SK-N-SH treated with all-trans-retinoic acid at 6 μM for 48 hours (cell line): ENCODE results near the gene APOLD1.

Experiments
- ATAC-seq: fragments of 200-7000 bp; cut with Tn5 transposase; 3 replicates; pipeline ENCODE4 v1.9.1; 2020; ENCODE audit warnings: mild to moderate bottlenecking, moderate library complexity
- ARNTL ChIP-seq: fragments of 450-650 bp; formaldehyde crosslinking; IDR thresholded peaks from 2 replicates; pipeline ENCODE4 v1.5.0; 2020; ENCODE audit warnings: low read depth, mild to moderate bottlenecking, moderate library complexity, borderline replicate concordance
- BACH2 ChIP-seq: fragments of 250-450 bp; sonication (Bioruptor Pico); IDR thresholded peaks from 2 replicates; pipeline ENCODE4 v1.9.0; 2021; ENCODE audit warnings: mild to moderate bottlenecking, borderline replicate concordance
- CSDC2 ChIP-seq: fragments of 250-450 bp; sonication (Bioruptor Pico); IDR thresholded peaks from 2 replicates; pipeline ENCODE4 v1.5.0; 2020; ENCODE audit warnings: mild to moderate bottlenecking, moderate library complexity
- ESRRG ChIP-seq: fragments of 250-450 bp; sonication (Bioruptor Pico); IDR thresholded peaks from 2 replicates; pipeline ENCODE4 v1.6.1; 2021; ENCODE audit warnings: mild to moderate bottlenecking
- GLIS3 ChIP-seq: fragments of 250-450 bp; sonication (Bioruptor Pico); IDR thresholded peaks from 2 replicates; pipeline ENCODE4 v1.5.0; 2020; ENCODE audit warnings: mild to moderate bottlenecking, moderate library complexity
- ISL1 ChIP-seq: fragments of 250-450 bp; sonication (Bioruptor Pico); IDR thresholded peaks from 2 replicates; pipeline ENCODE4 v2.1.2; 2022; ENCODE audit warnings: mild to moderate bottlenecking, moderate library complexity
- OSR1 ChIP-seq: fragments of 250-450 bp; sonication (Bioruptor Pico); IDR thresholded peaks from 2 replicates; pipeline ENCODE4 v1.8.0; 2022; ENCODE audit warnings: moderate library complexity, mild to moderate bottlenecking, inconsistent platforms
- PPARA ChIP-seq: fragments of 250-450 bp; sonication (Bioruptor Pico); IDR thresholded peaks from 2 replicates; pipeline ENCODE4 v1.5.0; 2020; ENCODE audit warnings: mild to moderate bottlenecking, borderline replicate concordance
- RARB ChIP-seq: fragments of 250-450 bp; sonication (Bioruptor Pico); IDR thresholded peaks from 2 replicates; pipeline ENCODE4 v1.8.0; 2021; ENCODE audit warnings: mild to moderate bottlenecking, moderate library complexity
- SNAI2 ChIP-seq: fragments of 250-450 bp; sonication (Bioruptor Pico); IDR thresholded peaks from 2 replicates; pipeline ENCODE4 v1.5.0; 2020; ENCODE audit warnings: mild to moderate bottlenecking, moderate library complexity
- TCF4 ChIP-seq: fragments of 250-450 bp; sonication (Bioruptor Pico); IDR thresholded peaks from 2 replicates; pipeline ENCODE4 v1.8.0; 2021; ENCODE audit warnings: mild to moderate bottlenecking, moderate library complexity, borderline replicate concordance
- TOX ChIP-seq: fragments of 250-450 bp; sonication (Bioruptor Pico); IDR thresholded peaks from 2 replicates; pipeline ENCODE4 v1.8.0; 2021; ENCODE audit warnings: mild to moderate bottlenecking, moderate library complexity, borderline replicate concordance
- ZC3H10 ChIP-seq: fragments of 250-450 bp; sonication (Bioruptor Pico); IDR thresholded peaks from 2 replicates; pipeline ENCODE4 v1.5.1; 2021; ENCODE audit warnings: mild to moderate bottlenecking, moderate library complexity
- ZFP3 ChIP-seq: fragments of 250-450 bp; sonication (Bioruptor Pico); IDR thresholded peaks from 2 replicates; pipeline ENCODE4 v1.5.0; 2020; ENCODE audit warnings: mild to moderate bottlenecking, moderate library complexity
- ZFP30 ChIP-seq: fragments of 450-650 bp; formaldehyde crosslinking; IDR thresholded peaks from 2 replicates; pipeline ENCODE4 v1.5.0; 2022; ENCODE audit warnings: mild to moderate bottlenecking, moderate library complexity
- ZNF565 ChIP-seq: fragments of 450-650 bp; formaldehyde crosslinking; conservative IDR thresholded peaks from 2 replicates; pipeline ENCODE4 v1.5.0; 2020; ENCODE audit warnings: low read depth, mild to moderate bottlenecking, moderate library complexity
- ZNF70 ChIP-seq: fragments of 450-650 bp; formaldehyde crosslinking; IDR thresholded peaks from 2 replicates; pipeline ENCODE4 v1.5.0; 2020; ENCODE audit warnings: mild to moderate bottlenecking, moderate library complexity
- ZNF8 ChIP-seq: fragments of 450-650 bp; formaldehyde crosslinking; IDR thresholded peaks from 2 replicates; pipeline ENCODE4 v1.5.0; 2020; ENCODE audit warnings: mild to moderate bottlenecking, moderate library complexity
- TF ChIP-seq, protein P1 (sequence below): fragments of 250-450 bp; sonication (Bioruptor Pico); IDR thresholded peaks from 2 replicates; pipeline ENCODE4 v1.8.0; 2020; ENCODE audit warnings: mild to moderate bottlenecking, moderate library complexity, borderline replicate concordance
- TF ChIP-seq, protein P2 (sequence below): fragments of 250-450 bp; sonication (Bioruptor Pico); IDR thresholded peaks from 2 replicates; pipeline ENCODE4 v1.5.1; 2021; ENCODE audit warnings: mild to moderate bottlenecking, moderate library complexity
- TF ChIP-seq, protein P3 (sequence below): fragments of 250-450 bp; sonication (Bioruptor Pico); IDR thresholded peaks from 2 replicates; pipeline ENCODE4 v1.8.0; 2021; ENCODE audit warnings: low read depth, mild to moderate bottlenecking, moderate library complexity, borderline replicate concordance
- TF ChIP-seq, protein P4 (sequence below): fragments of 250-450 bp; sonication (Bioruptor Pico); IDR thresholded peaks from 2 replicates; pipeline ENCODE4 v1.5.0; 2020; ENCODE audit warnings: mild to moderate bottlenecking, moderate library complexity

The APOLD1 gene

DNA sequence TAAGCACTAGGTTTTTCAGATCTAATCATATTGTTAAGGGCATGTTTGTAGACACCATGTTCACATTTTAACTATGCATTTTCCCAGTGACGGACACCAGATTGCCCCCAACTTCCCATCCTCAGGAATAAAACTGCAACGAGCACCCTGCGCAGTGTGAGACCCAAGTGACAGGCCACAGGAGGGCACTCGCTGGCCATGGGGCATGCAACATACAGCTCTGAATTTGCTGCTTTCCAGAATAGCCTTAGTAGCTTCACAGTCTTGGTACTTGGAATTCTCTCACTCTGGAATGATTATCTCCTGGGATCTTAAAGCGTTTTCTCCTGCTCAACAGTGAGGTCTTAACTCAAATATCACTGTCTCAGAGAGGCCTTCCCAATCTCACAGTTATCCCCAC lies 26.7 kb downstream of the APOLD1 start:
- ATAC-seq = no peak
- no peak for TF ChIP-seq ZC3H10 (CRISPR knock-in tag)
- no peak for TF ChIP-seq TCF4 (CRISPR knock-in tag)
- TF ChIP-seq, protein P1, sequence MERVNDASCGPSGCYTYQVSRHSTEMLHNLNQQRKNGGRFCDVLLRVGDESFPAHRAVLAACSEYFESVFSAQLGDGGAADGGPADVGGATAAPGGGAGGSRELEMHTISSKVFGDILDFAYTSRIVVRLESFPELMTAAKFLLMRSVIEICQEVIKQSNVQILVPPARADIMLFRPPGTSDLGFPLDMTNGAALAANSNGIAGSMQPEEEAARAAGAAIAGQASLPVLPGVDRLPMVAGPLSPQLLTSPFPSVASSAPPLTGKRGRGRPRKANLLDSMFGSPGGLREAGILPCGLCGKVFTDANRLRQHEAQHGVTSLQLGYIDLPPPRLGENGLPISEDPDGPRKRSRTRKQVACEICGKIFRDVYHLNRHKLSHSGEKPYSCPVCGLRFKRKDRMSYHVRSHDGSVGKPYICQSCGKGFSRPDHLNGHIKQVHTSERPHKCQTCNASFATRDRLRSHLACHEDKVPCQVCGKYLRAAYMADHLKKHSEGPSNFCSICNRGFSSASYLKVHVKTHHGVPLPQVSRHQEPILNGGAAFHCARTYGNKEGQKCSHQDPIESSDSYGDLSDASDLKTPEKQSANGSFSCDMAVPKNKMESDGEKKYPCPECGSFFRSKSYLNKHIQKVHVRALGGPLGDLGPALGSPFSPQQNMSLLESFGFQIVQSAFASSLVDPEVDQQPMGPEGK (CRISPR knock-in tag) = no peak
- TF ChIP-seq ISL1 (CRISPR knock-in tag) = no peak
- TF ChIP-seq RARB (CRISPR knock-in tag) = no peak
- TF ChIP-seq, protein P2, sequence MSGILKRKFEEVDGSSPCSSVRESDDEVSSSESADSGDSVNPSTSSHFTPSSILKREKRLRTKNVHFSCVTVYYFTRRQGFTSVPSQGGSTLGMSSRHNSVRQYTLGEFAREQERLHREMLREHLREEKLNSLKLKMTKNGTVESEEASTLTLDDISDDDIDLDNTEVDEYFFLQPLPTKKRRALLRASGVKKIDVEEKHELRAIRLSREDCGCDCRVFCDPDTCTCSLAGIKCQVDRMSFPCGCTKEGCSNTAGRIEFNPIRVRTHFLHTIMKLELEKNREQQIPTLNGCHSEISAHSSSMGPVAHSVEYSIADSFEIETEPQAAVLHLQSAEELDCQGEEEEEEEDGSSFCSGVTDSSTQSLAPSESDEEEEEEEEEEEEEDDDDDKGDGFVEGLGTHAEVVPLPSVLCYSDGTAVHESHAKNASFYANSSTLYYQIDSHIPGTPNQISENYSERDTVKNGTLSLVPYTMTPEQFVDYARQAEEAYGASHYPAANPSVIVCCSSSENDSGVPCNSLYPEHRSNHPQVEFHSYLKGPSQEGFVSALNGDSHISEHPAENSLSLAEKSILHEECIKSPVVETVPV = no peak
- TF ChIP-seq, protein P3, sequence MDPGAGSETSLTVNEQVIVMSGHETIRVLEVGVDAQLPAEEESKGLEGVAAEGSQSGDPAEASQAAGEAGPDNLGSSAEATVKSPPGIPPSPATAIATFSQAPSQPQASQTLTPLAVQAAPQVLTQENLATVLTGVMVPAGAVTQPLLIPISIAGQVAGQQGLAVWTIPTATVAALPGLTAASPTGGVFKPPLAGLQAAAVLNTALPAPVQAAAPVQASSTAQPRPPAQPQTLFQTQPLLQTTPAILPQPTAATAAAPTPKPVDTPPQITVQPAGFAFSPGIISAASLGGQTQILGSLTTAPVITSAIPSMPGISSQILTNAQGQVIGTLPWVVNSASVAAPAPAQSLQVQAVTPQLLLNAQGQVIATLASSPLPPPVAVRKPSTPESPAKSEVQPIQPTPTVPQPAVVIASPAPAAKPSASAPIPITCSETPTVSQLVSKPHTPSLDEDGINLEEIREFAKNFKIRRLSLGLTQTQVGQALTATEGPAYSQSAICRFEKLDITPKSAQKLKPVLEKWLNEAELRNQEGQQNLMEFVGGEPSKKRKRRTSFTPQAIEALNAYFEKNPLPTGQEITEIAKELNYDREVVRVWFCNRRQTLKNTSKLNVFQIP (CRISPR knock-in tag) = no peak
- no peak for TF ChIP-seq ZNF70

DNA sequence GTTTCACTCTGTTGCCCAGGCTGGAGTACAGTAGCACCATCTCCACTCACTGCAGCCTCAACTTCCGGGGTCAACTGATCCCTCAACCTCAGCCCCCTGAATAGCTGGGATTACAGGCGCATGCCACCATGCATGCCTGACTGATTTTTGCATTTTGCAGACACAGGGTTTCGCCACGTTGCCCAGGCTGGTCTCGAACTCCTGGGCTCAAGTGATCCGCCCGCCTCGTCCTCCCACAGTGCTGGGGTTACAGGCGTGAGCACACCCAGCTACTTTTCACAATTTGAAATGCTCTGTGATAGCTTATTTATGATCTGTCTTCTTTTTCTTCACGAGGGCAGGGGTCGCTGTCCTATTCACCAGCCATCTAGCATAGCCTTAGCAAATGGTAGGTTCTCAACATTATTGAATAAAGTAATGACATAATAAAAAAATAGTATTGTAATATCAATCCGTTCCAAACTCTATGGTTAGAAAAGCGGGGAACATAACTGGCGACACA lies 27.2 kb downstream of the APOLD1 start:
- ATAC-seq = peak; percentile 6; the same call in 2 of the 3 replicates
- TF ChIP-seq ZFP3 (CRISPR knock-in tag) (no peak), ZNF70 (no peak), ZNF565 (no peak), ZC3H10 (CRISPR knock-in tag) (no peak), ESRRG (CRISPR knock-in tag) (no peak), GLIS3 (CRISPR knock-in tag) (no peak)
- TF ChIP-seq, protein P4, sequence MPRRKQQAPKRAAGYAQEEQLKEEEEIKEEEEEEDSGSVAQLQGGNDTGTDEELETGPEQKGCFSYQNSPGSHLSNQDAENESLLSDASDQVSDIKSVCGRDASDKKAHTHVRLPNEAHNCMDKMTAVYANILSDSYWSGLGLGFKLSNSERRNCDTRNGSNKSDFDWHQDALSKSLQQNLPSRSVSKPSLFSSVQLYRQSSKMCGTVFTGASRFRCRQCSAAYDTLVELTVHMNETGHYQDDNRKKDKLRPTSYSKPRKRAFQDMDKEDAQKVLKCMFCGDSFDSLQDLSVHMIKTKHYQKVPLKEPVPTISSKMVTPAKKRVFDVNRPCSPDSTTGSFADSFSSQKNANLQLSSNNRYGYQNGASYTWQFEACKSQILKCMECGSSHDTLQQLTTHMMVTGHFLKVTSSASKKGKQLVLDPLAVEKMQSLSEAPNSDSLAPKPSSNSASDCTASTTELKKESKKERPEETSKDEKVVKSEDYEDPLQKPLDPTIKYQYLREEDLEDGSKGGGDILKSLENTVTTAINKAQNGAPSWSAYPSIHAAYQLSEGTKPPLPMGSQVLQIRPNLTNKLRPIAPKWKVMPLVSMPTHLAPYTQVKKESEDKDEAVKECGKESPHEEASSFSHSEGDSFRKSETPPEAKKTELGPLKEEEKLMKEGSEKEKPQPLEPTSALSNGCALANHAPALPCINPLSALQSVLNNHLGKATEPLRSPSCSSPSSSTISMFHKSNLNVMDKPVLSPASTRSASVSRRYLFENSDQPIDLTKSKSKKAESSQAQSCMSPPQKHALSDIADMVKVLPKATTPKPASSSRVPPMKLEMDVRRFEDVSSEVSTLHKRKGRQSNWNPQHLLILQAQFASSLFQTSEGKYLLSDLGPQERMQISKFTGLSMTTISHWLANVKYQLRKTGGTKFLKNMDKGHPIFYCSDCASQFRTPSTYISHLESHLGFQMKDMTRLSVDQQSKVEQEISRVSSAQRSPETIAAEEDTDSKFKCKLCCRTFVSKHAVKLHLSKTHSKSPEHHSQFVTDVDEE (CRISPR knock-in tag) = no peak

DNA sequence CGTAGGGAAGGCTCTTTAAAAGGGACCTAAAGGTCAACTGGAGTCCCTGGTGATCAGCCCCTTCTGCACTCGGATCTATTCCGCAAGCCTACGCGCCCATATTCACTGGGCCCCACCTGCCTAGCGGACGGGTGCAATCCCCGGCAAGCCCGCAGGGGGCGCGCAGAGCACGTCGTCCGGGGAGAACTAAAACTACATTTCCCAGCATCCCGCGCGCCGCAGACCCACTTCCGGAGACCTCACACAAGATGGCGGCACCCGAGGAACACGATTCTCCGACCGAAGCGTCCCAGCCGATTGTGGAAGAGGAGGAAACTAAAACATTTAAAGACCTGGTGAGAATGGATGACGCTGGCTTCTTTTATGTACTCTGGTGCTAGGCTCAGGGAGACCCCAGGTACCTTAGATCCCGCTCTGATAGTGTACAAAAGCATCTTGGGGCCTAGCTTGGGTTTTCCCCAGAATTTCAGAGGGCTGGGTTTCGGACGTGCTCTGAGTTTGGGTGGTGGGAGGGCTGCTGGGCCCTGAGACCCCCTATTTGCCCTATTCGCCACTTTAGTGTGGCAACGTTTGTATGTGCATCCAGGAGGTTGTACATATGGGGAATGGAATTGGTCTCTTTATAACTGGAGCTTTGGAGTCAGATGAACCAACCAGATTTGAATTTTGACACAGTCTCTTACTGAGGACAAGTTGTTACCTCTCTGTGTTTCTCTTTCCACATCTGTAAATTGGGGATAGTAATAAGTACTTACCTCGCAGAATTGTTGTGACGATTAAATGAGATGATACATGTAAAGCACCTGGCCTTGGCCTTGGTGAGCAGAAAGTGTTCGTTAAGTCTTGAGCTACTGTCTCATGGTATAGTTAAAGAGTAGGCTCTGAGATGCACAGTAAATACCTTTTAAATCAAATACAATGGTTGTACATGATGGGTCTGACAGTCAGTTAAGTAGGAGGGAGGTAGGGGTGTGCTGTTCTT lies 28.0 kb downstream of the APOLD1 start, which contains the start of gene DDX47:
Gene DDX47, plus strand, starts transcription at position 227 of the 982 bp plus-strand sequence. Its CDS starts 22 bp downstream, at position 249.
- peak; percentile 99 for ATAC-seq
- 0 out of 2 replicates have a peak, but pooled peaks have one; percentile 27 for TF ChIP-seq SNAI2 (CRISPR knock-in tag)
- TF ChIP-seq, protein P3 (CRISPR knock-in tag) = no peak

DNA sequence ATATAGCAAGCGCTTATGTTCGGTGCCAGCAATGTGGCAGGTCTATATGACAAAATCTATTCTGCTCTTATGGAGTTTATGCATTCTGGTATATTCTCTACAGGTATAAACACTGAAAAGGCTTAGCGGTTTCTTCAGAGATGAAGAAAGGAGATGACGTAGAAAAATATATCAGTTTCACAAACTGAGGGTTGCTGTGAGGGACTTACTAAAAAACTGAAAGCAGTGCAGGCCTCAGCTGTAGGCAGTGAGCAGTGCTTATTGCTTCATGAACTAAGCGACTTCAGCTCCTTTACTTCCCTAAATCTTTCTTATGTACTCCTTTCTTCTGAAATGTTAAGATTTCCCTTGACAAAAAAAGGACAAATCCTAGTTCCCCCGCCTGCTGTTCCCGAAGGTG lies 32.2 kb downstream of the APOLD1 start:
- no peak for ATAC-seq
- TF ChIP-seq PPARA (CRISPR knock-in tag) (no peak), CSDC2 (CRISPR knock-in tag) (no peak), TCF4 (CRISPR knock-in tag) (no peak), BACH2 (CRISPR knock-in tag) (no peak), RARB (CRISPR knock-in tag) (no peak), OSR1 (CRISPR knock-in tag) (no peak), SNAI2 (CRISPR knock-in tag) (no peak), ZFP30 (CRISPR knock-in tag) (no peak), ARNTL (CRISPR knock-in tag) (no peak), ZNF8 (CRISPR knock-in tag) (no peak), ZNF565 (no peak), ISL1 (CRISPR knock-in tag) (no peak), GLIS3 (CRISPR knock-in tag) (no peak), ZNF70 (no peak), ESRRG (CRISPR knock-in tag) (no peak), TOX (CRISPR knock-in tag) (no peak), ZC3H10 (CRISPR knock-in tag) (no peak)
- TF ChIP-seq, protein P1 (CRISPR knock-in tag) = no peak
